Pulmonary artery endothelial cell (primary cell): ENCODE measurements around the gene TTC28. TPM values are rescaled to one million over a fixed set of nuclear protein-coding genes. Genes with fewer than 3 reads are reported as not detected.

ENCODE experiments used
- DNase-seq: peaks from one replicate; pipeline ENCODE4 v3.0.0-alpha.2; 2011; ENCODE audit warnings: low read depth, low spot score
- total RNA-seq: library from RNA; depleted of rRNA; stranded (reverse); fragments of >200 nt; gene quantifications from 2 replicates; pipeline ENCODE4 v1.2.3, GENCODE V29; 2014

TTC28 gene
- total RNA-seq, 1 donor from 2014 or later, result 15.6 TPM

DNA sequence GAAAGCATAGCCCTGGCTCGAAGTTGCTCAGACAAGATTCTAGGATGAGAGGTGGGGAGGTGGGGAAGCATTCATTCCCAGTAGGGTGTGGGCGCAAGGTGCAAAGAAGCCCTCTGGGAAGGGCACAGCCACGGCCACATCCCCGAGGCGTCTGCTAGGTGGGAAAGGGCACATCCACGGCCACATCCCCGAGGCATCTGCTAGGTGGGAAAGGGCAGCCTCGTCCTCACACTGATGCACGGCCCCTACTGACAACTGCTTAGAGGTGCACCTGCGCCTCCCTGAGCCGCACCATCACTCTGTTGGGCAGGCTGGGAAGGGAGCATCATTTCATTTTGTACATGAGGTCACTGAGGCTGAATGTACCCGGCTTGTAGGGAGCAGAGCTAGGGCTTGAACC lies 666.0 kb downstream of the TTC28 start:
- no peak for DNase-seq

DNA sequence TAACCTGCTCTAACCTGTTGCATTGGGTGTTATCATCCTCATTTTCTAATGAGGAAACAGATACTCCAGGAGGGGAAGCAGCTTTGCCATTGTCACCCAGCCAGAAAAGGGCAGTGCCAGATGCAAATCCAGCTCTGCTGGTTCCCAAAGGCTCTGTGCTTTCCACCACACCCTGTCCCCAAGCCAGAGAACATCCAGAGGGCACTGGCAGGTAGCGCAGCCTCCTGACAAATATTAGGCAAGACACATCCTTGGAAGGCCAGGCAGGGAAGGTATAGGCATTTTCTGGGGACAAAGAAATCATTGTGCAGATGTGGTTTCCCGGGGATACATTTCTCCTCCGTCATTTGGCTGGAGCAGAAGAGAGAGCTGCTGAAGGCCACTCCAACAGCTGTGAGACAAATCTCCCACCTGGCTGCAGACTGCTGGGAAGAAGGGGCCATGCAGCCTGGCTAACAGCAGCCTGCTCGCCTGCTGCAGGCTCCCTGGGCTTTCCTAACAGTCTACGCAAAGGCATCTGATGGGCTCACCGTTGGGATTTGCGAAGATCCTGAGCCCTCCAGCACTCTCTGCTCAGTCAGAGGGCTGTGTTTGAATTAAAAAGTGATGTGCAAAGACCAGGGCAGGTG lies 666.7 kb downstream of the TTC28 start:
- no peak for DNase-seq

- DNase-seq, result peak; percentile 46
These were observed 670.3 kb downstream of the TTC28 start for GRCh38 chr22:28009272-28009827.

DNA sequence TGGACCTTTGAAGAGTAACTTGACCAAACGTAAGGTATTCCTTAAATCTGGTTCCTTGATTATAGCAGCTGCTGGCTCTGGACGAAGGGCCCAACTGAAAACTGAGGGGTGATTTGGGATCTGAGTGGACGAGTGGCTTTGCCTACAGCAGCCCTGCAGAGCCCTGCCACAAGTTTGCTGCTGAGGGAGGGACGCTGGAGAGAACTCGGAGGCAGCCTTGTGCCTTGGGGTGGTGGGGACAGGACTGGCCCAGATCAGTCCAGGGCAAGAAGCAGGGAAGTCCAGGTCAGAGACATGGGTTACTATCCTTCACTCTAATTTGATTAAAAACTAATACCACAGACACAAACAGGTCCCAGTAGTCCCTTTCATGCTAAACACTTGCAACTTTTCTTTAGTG lies 671.0 kb downstream of the TTC28 start:
- no peak for DNase-seq

GRCh38 chr22:28008056-28008455 lies 671.6 kb downstream of the TTC28 start:
- DNase-seq, result no peak

- DNase-seq, result no peak
These were observed 673.4 kb downstream of the TTC28 start for GRCh38 chr22:28006271-28006670.

GRCh38 chr22:28005513-28005912 lies 674.1 kb downstream of the TTC28 start:
- DNase-seq, result no peak

- no peak for DNase-seq
These were observed 675.6 kb downstream of the TTC28 start for GRCh38 chr22:28004021-28004420.

GRCh38 chr22:28002863-28003565 lies 676.6 kb downstream of the TTC28 start:
- DNase-seq, result no peak

GRCh38 chr22:28002181-28002700 lies 677.4 kb downstream of the TTC28 start:
- no peak for DNase-seq

DNA sequence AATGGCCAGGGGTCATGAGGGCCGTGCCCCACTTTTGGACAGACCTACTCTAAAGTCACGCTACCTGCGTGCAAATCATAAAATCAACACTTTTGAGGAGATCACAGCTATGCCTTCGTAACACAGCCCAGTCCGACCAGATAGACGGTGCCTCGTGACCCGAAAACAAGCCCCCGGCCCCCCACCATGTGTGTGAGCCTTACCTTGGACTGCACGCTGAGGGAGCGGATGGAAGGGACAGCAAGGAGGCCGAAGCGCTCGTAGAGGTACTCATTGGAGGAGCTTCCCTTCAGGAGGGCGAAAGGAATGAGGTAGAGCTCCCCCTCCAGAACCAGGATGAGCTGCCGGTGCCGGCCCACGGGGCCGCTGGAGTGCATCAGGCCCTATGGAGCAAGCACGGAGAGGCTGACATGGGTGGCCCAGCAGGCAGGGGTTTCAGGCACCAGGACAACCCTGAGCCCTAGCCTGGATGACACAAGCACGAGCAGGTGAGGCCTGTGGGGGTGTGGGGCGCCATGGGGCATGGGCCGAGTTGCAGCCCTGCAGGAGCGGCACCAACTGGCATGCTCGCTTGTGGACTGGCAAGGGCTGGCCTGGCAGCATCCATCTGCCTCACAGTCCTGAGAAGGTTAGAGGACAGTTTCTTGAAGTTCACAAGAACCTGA lies 678.3 kb downstream of the TTC28 start:
- DNase-seq, result no peak

DNA sequence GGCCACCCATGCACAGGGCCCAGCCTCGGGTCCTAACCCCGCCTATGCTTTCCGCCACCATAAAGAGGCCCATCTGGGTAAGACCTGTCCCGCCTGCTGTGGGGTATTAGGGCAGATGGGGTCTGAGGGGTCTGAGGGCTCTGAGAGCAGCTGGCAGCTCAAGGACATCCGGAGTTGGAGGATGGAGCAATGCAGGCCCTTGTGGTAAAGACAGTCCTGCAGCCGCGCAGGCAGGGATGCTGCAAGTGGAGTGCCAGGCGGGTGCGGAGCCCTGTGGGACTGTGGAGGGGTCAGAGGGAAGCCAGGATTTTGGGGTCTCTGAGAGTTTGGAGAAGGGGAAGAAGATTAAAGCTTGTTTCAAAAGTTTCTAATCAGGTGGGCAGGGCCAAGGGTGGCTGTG lies 679.3 kb downstream of the TTC28 start:
- no peak for DNase-seq

GRCh38 chr22:27999876-28000275 lies 679.8 kb downstream of the TTC28 start:
- no peak for DNase-seq

DNA sequence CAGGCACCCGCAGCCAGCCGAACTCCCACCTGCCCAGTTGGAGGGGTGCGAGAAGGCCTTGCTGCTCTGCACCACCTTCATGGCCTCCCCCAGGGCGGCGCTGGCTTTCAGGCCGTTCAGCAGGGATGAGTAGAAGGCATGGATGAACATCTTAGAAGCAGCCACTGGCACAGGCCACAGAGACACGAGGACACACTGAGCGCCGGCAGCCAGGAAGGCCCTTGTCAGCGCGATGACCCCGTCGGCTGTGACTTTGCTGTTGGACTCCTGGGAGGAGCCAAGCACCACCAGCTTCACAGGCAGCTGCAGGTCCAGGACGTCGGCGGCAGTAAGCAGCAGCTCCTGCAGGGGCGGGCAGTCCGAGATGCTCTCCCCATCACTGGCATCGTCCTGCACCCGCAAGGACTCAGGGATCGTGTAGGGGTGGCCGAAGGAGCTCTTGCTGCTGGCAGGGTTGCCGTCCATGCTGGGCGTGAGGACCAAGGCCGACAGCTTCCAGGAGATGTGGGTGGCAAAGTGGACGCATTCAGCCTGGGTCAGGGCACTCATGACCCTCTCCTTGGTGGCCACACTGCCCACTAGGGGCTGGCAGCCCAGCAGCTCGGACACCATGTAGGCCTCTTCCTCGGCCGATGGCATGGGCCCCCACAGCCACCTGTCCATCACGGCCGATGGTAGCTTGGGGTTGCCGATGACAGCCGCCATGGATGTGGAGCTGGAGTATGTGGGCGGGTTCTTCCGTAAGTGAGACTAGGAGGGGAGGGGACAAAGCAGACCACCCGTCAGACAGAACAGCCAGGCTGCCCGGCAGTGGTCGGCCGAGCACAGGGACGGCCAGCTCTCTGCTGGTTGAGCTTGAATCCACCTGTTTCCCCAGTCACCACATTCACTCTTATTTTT lies 680.9 kb downstream of the TTC28 start:
- DNase-seq, result no peak

DNA sequence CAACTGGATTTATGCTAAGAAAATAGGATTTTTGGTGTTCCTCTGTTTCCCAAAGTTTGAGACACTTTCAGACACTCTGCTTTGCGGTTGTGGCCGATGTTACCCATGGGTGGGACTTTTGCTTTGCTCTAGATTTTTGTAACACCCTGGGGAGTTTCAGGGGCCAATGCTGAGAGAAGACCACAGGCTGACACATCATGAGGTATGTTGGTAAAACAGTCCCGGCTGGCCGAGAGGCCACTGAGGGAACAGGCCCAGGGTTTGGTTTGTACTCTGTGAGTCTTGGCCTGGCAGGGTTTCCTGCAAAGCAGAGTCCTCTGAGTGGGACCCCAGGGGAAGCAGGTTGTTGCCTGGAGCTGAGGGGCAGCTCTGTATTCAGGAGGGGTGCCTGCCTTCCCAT lies 682.1 kb downstream of the TTC28 start:
- DNase-seq, result no peak

GRCh38 chr22:27996981-27997380 lies 682.7 kb downstream of the TTC28 start:
- DNase-seq, result no peak

DNA sequence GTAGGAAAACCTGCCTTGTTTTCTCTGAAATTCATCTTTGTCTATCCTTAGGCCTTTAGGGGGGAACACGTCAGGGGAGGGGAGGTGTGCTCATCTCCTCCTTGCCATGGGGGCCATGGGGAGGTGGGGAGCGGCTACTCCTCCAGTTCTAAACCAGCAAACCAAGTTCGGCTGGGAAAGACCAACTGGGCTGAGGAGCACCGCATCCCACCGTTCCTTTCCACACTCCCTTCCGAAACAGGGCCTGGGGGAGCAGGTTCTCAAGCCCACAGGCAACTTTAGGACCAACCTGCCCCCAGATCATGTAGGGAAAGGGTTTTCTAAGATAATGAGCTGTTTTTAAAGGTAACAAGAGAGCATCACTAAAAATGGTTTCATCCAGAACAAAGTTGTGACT lies 683.1 kb downstream of the TTC28 start:
- DNase-seq, result no peak

DNA sequence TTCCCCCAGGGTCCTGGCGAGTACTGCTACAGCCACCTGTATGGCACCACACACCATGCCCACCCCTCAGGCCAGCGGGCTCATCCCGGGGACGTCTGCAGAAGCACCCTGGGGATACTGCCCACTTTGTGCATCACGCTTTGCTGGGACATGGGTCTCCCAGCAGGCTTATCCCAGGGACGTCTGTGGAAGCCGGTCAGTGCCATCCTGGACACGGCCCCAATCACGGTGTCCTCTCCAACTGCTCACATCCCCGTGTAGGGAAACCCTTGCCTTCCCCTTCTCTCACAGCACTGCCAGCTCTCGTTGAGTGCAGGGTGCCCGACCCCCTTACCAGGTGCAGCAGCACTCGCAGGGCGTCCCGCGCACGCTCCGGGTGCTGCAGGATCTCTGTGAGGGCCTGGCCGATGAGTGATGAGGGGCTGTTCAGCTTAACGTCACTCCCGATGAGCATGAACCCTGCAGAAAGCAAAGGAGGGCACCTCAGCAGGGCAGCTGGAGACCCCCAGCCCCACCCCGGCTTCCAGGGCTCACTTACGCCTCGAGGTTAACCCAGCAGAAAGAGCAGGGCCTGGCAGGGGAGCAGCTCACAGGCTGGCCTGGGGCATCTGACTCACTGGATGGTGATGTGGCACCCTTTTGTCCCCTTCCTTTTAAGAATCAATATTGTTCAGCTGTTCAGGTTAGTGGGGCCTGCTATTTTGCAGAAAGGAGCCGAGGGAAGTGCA lies 683.7 kb downstream of the TTC28 start:
- DNase-seq, result no peak

DNA sequence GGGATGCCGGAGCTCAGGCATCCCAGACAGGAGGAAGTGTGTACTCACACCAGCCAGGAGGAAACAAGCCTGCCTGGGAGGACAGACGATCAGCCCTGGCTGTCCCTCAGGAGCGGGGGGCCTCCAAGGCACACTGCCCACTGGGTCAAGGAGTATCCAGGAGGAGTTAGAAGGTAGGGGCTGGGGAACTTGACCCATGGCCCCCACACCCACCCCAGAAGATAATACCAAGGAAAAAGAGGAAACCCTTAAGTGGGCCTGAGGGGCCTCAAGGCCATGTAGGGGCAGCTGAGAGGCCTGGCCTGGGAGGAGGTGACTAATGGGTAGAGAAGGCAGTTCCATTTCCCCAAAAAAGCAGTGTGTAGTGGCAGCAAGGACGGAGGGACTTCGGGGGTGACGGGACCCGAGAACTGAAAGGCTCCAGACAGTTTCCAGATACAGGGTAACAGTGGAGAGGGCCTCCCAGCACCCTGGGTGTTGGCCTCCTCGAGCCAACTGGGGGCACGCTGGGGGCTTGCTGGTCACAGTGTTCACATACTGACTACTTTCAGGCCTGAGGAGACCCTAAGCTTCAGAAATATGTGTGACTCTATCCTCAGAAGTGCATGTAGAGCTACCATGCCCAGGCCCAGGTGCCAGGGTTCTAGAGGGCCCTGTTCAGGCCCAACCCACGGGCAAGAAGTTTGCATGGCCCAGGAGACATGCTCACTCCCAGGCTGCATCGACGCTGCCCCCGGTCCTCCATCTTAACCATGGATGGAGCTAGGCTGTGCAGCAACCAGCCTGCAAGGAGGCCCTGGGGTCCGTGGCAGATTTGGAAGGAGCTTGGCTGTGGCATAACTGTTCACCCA lies 684.9 kb downstream of the TTC28 start:
- DNase-seq, result no peak
